ENCODE results near the gene GANC.

GANC gene

DNA sequence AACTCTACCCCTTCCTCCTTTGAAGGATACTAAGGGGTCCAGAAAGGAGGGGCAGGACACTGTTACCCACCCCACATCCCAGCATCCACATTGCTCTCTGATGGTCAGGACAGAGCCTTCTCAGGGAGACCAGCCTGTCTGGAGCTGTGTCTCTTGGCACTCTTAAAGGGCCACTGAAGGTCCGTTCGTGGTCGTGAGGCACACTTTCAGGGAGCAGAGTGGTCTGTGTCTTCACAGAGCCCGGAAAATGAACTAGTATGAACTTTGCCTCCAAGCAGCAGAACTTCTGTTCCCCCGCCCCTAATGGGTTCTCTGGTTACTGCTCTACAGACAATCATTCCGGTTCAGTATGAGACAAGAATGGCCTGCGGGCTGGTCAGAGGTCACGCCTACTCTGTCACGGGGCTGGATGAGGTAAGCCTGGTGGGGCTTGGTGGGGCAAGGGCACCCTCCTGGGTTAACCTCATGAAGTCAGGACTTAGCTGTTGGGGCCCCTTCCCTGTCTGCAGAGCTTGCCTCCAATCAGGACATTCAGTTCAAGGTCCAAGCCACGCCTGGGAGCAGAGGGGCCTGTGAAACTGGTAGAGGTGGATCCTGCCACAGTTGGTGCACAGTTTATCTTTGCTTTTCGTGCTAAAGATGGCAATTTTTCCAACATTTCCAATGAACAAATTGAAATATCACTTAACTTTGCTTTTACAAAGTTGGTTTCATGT is 119.5 kb downstream of the GANC start:
- no peak overlapping the region for H3K27ac ChIP-seq (ENCODE audit: low read length)

DNA sequence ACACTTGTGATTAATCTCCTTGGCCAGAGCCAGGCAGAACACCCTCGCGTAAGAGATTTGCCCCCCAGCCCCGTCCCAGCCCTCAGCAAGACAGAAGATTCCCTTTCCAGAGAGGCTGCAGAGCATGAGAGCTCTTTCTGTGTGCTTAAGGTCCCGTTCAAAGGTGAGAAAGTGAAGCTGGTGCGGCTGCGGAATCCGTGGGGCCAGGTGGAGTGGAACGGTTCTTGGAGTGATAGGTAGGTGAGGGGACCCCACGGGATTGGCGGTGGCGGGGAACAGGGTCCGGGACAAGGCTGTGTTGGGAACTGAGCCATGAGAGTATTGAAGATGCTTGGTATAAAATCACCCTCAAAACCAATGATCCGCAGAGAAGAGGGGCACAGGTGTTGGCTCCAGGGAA is 121.1 kb downstream of the GANC start:
- H3K9ac ChIP-seq (ENCODE audit: low read length), result no peak overlapping the region
- TF ChIP-seq, protein P1, sequence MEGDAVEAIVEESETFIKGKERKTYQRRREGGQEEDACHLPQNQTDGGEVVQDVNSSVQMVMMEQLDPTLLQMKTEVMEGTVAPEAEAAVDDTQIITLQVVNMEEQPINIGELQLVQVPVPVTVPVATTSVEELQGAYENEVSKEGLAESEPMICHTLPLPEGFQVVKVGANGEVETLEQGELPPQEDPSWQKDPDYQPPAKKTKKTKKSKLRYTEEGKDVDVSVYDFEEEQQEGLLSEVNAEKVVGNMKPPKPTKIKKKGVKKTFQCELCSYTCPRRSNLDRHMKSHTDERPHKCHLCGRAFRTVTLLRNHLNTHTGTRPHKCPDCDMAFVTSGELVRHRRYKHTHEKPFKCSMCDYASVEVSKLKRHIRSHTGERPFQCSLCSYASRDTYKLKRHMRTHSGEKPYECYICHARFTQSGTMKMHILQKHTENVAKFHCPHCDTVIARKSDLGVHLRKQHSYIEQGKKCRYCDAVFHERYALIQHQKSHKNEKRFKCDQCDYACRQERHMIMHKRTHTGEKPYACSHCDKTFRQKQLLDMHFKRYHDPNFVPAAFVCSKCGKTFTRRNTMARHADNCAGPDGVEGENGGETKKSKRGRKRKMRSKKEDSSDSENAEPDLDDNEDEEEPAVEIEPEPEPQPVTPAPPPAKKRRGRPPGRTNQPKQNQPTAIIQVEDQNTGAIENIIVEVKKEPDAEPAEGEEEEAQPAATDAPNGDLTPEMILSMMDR (IDR thresholded peaks at IDR 0.05; ENCODE audit: low read length), result no peak
- TF ChIP-seq EZH2 (optimal IDR thresholded peaks at IDR 0.05; ENCODE audit: low read depth, low read length) (no peak), EZH2phosphoT487 (IDR thresholded peaks at IDR 0.05; ENCODE audit: low read length) (no peak)
- H3K9me3 ChIP-seq (replicated peaks; ENCODE audit: insufficient read depth, low read length), result no peaks in the 10 kb centered on the region
- H3K4me1 ChIP-seq (ENCODE audit: low read length), result no peaks in the 10 kb centered on the region
- no peaks in the 10 kb centered on the region for H3K9me2 ChIP-seq (replicated peaks; ENCODE audit: insufficient read depth, low read length)
- no peak overlapping the region for H3K4me3 ChIP-seq (ENCODE audit: low read length)
- DNase-seq, result no peak
- H2AFZ ChIP-seq (ENCODE audit: low read length), result no peak overlapping the region
- no peaks in the 10 kb centered on the region for H3K27me3 ChIP-seq (replicated peaks; ENCODE audit: insufficient read depth, low read length)
- H3K79me2 ChIP-seq (ENCODE audit: low read length), result no peaks in the 10 kb centered on the region
- H3K27ac ChIP-seq (ENCODE audit: low read length), result no peak overlapping the region
- no peaks in the 10 kb centered on the region for H4K20me1 ChIP-seq (ENCODE audit: insufficient read depth, low read length)
- H3K36me3 ChIP-seq (replicated peaks; ENCODE audit: insufficient read depth, low read length), result no peaks in the 10 kb centered on the region
- no peaks in the 10 kb centered on the region for H3F3A ChIP-seq (ENCODE audit: insufficient read depth, low read length)
- H3K4me2 ChIP-seq (ENCODE audit: low read depth, low read length), result no peak overlapping the region

More for the DNA sequence above, 119.5 kb downstream of the GANC start:
- no peak overlapping the region for H3K9ac ChIP-seq (ENCODE audit: low read length)
- no peaks in the 10 kb centered on the region for H3K9me2 ChIP-seq (replicated peaks; ENCODE audit: insufficient read depth, low read length)
- DNase-seq, result no peak
- no peak overlapping the region for H3K4me3 ChIP-seq (ENCODE audit: low read length)
- no peak overlapping the region for H2AFZ ChIP-seq (ENCODE audit: low read length)
- no peaks in the 10 kb centered on the region for H3K27me3 ChIP-seq (replicated peaks; ENCODE audit: insufficient read depth, low read length)
- no peaks in the 10 kb centered on the region for H3F3A ChIP-seq (ENCODE audit: insufficient read depth, low read length)
- H3K36me3 ChIP-seq (replicated peaks; ENCODE audit: insufficient read depth, low read length), result no peaks in the 10 kb centered on the region
- TF ChIP-seq EZH2phosphoT487 (IDR thresholded peaks at IDR 0.05; ENCODE audit: low read length), result no peak
- TF ChIP-seq EZH2 (optimal IDR thresholded peaks at IDR 0.05; ENCODE audit: low read depth, low read length), result no peak
- no peaks in the 10 kb centered on the region for H4K20me1 ChIP-seq (ENCODE audit: insufficient read depth, low read length)
- H3K4me2 ChIP-seq (ENCODE audit: low read depth, low read length), result no peak overlapping the region
- no peaks in the 10 kb centered on the region for H3K79me2 ChIP-seq (ENCODE audit: low read length)
- H3K4me1 ChIP-seq (ENCODE audit: low read length), result no peaks in the 10 kb centered on the region
- H3K9me3 ChIP-seq (replicated peaks; ENCODE audit: insufficient read depth, low read length), result no peaks in the 10 kb centered on the region

DNA sequence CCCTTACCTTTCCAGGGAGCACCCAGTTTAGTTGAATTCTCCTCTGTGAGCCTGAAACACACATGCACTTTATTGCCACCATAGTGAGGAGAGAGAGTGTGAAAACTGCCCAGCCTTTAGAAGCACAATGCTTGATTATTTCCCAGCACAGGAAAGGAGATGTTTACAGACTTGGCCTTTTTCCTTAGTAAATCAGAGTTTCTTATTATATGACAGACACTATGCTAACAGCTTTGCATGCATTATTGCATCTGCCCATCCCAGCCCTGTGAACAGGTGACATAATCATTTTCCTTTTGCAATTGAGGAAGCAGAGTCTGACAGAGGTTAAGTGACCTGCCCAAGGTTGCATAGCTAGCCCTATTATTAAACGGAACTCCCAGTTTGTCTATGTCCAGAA is 122.8 kb downstream of the GANC start:
- DNase-seq, result no peak
- no peaks in the 10 kb centered on the region for H3K4me1 ChIP-seq (ENCODE audit: low read length)
- no peaks in the 10 kb centered on the region for H3K9me2 ChIP-seq (replicated peaks; ENCODE audit: insufficient read depth, low read length)
- no peak overlapping the region for H3K4me2 ChIP-seq (ENCODE audit: low read depth, low read length)
- H3K27ac ChIP-seq (ENCODE audit: low read length), result no peak overlapping the region
- H3K36me3 ChIP-seq (replicated peaks; ENCODE audit: insufficient read depth, low read length), result no peaks in the 10 kb centered on the region
- H3K9ac ChIP-seq (ENCODE audit: low read length), result no peak overlapping the region
- H3K27me3 ChIP-seq (replicated peaks; ENCODE audit: insufficient read depth, low read length), result no peaks in the 10 kb centered on the region
- no peaks in the 10 kb centered on the region for H3K9me3 ChIP-seq (replicated peaks; ENCODE audit: insufficient read depth, low read length)
- H2AFZ ChIP-seq (ENCODE audit: low read length), result no peak overlapping the region
- no peak for TF ChIP-seq EZH2 (optimal IDR thresholded peaks at IDR 0.05; ENCODE audit: low read depth, low read length)
- TF ChIP-seq, protein P1 (IDR thresholded peaks at IDR 0.05; ENCODE audit: low read length), result no peak
- no peak for TF ChIP-seq EZH2phosphoT487 (IDR thresholded peaks at IDR 0.05; ENCODE audit: low read length)
- no peaks in the 10 kb centered on the region for H3K79me2 ChIP-seq (ENCODE audit: low read length)
- no peaks in the 10 kb centered on the region for H3F3A ChIP-seq (ENCODE audit: insufficient read depth, low read length)
- H4K20me1 ChIP-seq (ENCODE audit: insufficient read depth, low read length), result no peaks in the 10 kb centered on the region
- H3K4me3 ChIP-seq (ENCODE audit: low read length), result no peak overlapping the region

Data from MM.1S (cell line).